ENCODE data around the gene MOB3B. TPM values are rescaled to one million over a fixed set of nuclear protein-coding genes. Genes with fewer than 3 reads are reported as not detected.

Gene MOB3B
- total RNA-seq, 2 donors from 2014 or later = 0.85 to 2.9 TPM

GRCh38 chr9:27349698-27350080 lies 179.9 kb downstream of the MOB3B start:
- no peaks in the 10 kb centered on the region for H3K27me3 ChIP-seq
- TF ChIP-seq CTCF (IDR thresholded peaks at IDR 0.05) = no peak
- DNase-seq (ENCODE audit: low spot score) = no peak
- H3K4me1 ChIP-seq = peaks cover 0 to 23% of the 10 kb centered on the region in 2 donors
- no peak overlapping the region for H3K4me3 ChIP-seq
- H3K36me3 ChIP-seq = no peaks in the 10 kb centered on the region
- no peaks in the 10 kb centered on the region for H3K9me3 ChIP-seq
- H3K27ac ChIP-seq = no peak overlapping the region

GRCh38 chr9:27348785-27349697 lies 180.6 kb downstream of the MOB3B start:
- no peak for DNase-seq (ENCODE audit: low spot score)
- Histone ChIP-seq H3K36me3 (no peaks in the 10 kb centered on the region), H3K4me3 (no peak overlapping the region), H3K9me3 (no peaks in the 10 kb centered on the region), H3K27me3 (no peaks in the 10 kb centered on the region), H3K27ac (no peak overlapping the region), H3K4me1 (peaks cover 0 to 19% of the 10 kb centered on the region in 2 donors)
- TF ChIP-seq CTCF (IDR thresholded peaks at IDR 0.05) = no peak

- Histone ChIP-seq H3K4me3 (no peak overlapping the region), H3K36me3 (no peaks in the 10 kb centered on the region), H3K27me3 (no peaks in the 10 kb centered on the region), H3K27ac (no peak overlapping the region), H3K9me3 (no peaks in the 10 kb centered on the region), H3K4me1 (peaks cover 0 to 11% of the 10 kb centered on the region in 2 donors)
- no peak for DNase-seq (ENCODE audit: low spot score)
- TF ChIP-seq CTCF (IDR thresholded peaks at IDR 0.05) = no peak
Observed at GRCh38 chr9:27347889-27348288, 181.7 kb downstream of the MOB3B start.

- no peak for DNase-seq (ENCODE audit: low spot score)
- Histone ChIP-seq H3K9me3 (no peaks in the 10 kb centered on the region), H3K4me3 (no peak overlapping the region), H3K27me3 (no peaks in the 10 kb centered on the region), H3K27ac (no peak overlapping the region), H3K4me1 (peaks cover 0 to 12% of the 10 kb centered on the region in 2 donors), H3K36me3 (no peaks in the 10 kb centered on the region)
- no peak for TF ChIP-seq CTCF (IDR thresholded peaks at IDR 0.05)
Observed at GRCh38 chr9:27344776-27345175, 184.8 kb downstream of the MOB3B start.

- no peak for DNase-seq (ENCODE audit: low spot score)
- Histone ChIP-seq H3K27ac (no peak overlapping the region), H3K9me3 (no peaks in the 10 kb centered on the region), H3K27me3 (no peaks in the 10 kb centered on the region), H3K4me3 (no peak overlapping the region), H3K4me1 (peaks cover 0 to 31% of the 10 kb centered on the region in 2 donors), H3K36me3 (no peaks in the 10 kb centered on the region)
- no peak for TF ChIP-seq CTCF (IDR thresholded peaks at IDR 0.05)
Observed at GRCh38 chr9:27341545-27342294, 187.9 kb downstream of the MOB3B start.

All from right atrium auricular region (tissue), 2 donors.